ENCODE data around the gene MMP19.

GRCh38 chr12:55812088-55812487 lies 30.6 kb downstream of the MMP19 start:
- TF ChIP-seq CTCF (IDR thresholded peaks at IDR 0.05): no peak
- TF ChIP-seq EZH2 (IDR thresholded peaks at IDR 0.05; ENCODE audit: borderline replicate concordance, insufficient read depth, low read depth, low read length, poor library complexity, severe bottlenecking): no peak
